GM18858 (cell line): Measurements from ENCODE around the gene FA2H.
"Not testable (repeated sequence)": the region's sequence is repeated elsewhere in the genome, so short reads cannot be mapped to it uniquely, and the experiment has no call there.

Source experiments
- ATAC-seq: cut with Tn5 transposase; IDR thresholded peaks from one replicate; pipeline ENCODE4 v1.9.1; 2021; ENCODE audit not compliant: unreplicated experiment

Gene FA2H

GRCh38 chr16:74691093-74691855 lies 83.3 kb downstream of the FA2H start:
- ATAC-seq: no peak

DNA sequence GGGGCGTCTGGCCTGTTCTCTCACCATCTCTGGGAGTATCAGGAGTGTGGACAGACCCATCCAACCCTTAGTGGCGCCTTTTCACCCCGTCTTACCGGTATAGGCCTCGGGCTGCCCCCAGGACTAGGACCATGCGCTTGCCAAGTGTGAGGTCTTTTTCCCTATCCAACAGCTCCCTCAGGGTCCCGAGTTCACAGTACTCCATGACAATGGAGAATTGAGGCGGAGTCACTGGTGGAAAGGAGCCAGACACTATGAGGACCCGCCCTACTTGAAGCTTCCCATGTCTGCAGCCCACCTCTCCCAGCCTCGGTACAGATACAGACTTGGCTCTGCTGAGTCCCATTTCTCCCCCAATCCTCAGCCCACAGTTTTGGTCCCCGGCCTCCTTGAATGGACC lies 92.1 kb downstream of the FA2H start:
- ATAC-seq: no peak

- ATAC-seq: no peak
These were observed 93.9 kb downstream of the FA2H start for GRCh38 chr16:74680681-74681080.

- ATAC-seq: no peak
These were observed 94.6 kb downstream of the FA2H start for GRCh38 chr16:74679983-74680382.

DNA sequence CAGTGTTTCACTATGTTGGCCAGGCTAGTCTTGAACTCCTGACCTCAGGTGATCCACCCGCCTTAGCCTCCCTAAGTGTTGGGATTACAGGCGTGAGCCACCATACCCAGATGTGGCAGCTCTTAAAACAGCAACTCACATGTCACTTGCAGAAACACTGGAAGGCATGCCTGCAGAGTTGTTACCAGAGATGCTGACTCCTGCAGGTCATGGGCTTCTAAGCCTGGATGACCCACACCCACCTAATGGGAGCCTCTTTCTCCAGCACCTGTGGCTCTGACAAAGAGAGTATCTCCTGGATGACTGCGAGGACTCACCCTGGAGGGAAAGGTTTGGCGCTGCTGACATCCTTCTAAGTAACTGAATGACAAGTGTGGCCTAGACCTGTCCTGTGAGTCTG lies 96.8 kb downstream of the FA2H start:
- ATAC-seq: no peak

DNA sequence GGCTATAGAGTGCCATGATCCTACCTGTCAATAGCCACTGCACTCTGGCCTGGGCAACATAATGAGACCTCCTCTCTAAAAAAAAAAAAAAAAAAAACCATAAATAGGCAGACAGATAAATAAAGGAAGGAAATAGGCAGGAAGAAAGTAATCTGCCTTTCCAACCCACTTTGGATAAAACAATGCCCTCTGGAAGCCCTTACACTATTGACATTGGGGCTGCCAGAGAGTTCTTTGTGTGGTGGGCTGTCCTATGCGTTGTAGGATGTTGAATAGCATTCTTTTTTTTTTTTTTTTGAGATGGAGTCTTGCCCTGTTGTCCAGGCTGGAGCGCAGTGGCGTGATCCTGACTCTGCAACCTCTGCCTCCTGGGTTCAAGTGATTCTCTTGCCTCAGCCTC lies 100.7 kb downstream of the FA2H start:
- ATAC-seq: no peak

GRCh38 chr16:74668877-74669276 lies 105.7 kb downstream of the FA2H start:
- not testable (repeated sequence) for ATAC-seq

DNA sequence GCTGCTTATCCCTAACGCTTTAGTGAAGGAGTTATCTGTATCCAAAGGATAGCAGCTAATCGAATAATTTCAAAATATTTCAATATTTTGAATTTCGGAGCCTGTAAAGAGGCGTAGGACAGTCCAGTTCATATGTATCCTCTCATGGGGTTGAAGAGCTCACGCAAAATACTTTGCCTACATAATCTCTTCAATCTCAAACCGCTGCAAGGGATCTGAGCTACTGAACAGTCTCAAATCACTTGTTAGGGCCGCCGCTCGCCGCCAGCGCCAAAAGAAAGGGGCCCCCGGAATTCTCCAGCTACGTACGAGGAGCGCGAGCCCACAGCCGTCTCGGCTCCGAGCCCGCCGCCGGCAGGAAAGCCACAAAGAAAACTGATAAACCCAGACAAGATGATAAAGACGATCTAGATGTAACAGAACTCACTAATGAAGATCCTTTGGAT lies 107.3 kb downstream of the FA2H start:
- no peak for ATAC-seq

GRCh38 chr16:74666425-74667254 lies 108.0 kb downstream of the FA2H start, which contains the start of gene RFWD3:
Gene RFWD3 (minus strand): TSS chr16:74666877. CDS start chr16:74661449, 5,428 bp downstream.
- peak; percentile 100 for ATAC-seq

DNA sequence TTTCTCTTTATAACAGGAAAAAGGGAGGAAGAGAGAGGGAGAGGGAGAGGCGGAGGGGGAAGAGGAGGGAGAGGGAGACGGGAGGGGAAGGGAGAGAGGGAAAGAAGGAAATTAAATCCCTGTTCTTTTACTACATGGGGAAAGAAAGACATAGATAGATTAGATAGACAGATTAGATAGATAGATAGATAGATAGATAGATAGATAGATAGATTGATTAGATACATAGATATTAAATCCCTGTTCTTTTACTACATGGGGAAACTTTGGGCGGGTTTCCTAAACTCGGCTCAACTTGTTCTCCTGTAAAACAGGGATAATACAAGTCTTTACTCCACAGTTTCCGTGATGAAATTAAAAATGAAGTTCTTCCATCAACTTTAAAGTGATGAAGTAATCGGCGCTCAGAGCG lies 108.6 kb downstream of the FA2H start:
- ATAC-seq: no peak
